HCT116 (cell line): ENCODE measurements around the gene PDE7B. TPM values are rescaled to one million over a fixed set of nuclear protein-coding genes. Genes with fewer than 3 reads are reported as not detected.

Experiments used
- ATAC-seq: fragments of 200-7000 bp; cut with Tn5 transposase; 2 replicates; pipeline ENCODE4 v1.9.1; 2020; ENCODE audit warnings: mild to moderate bottlenecking, moderate library complexity
- BruUV-seq: library from RNA; stranded (reverse); fragments of 400-500 nt; replicated peaks from 2 replicates; lab custom pipeline; 2021; lab: Mats Ljungman, UMichigan
- CTCF ChIA-PET: fragments of 300-600 bp; sonication (Branson Sonifier 250); formaldehyde crosslinking; loops from one replicate; lab custom pipeline; 2021; ENCODE audit warnings: antibody characterized with exemption; lab: Charles Lee
- POLR2A ChIA-PET: fragments of 300-600, 350-600 bp; sonication (Branson Sonifier 250); formaldehyde crosslinking; loops from one replicate; lab custom pipeline; 2021; ENCODE audit warnings: antibody characterized with exemption; lab: Charles Lee
- RAD21 ChIA-PET, 2 experiments: fragments of 300-600 bp; sonication (Branson Sonifier 250); formaldehyde crosslinking; loops; one replicate each; lab custom pipeline; 2023; ENCODE audit warnings: low total read pairs in 2 of 2; ENCODE audit not compliant: uncharacterized antibody in 2 of 2, unreplicated experiment in 2 of 2, low non-redundant PET in 1 of 2; lab: Charles Lee
- DNase-seq: peaks from one replicate; pipeline ENCODE4 v3.0.0-alpha.2; 2010; ENCODE audit warnings: low read depth, low spot score
- H2AFZ ChIP-seq: fragments of 200-600 bp; shearing (Covaris generic), sonication (generic); 2 replicates; pipeline ENCODE4 v1.6.1; 2017; ENCODE audit warnings: low read depth, mixed run types, mixed read lengths, antibody characterized with exemption, low read length; ENCODE audit not compliant: poor library complexity, severe bottlenecking
- H3K27ac ChIP-seq: 2 replicates; pipeline ENCODE4 v1.5.1; 2012; ENCODE audit warnings: low read depth, low read length
- H3K27me3 ChIP-seq: fragments of 200-600 bp; sonication (generic); 2 replicates; pipeline ENCODE4 v1.6.1; 2016; ENCODE audit warnings: mixed run types, low read length, mixed read lengths; ENCODE audit not compliant: insufficient read depth
- H3K36me3 ChIP-seq, 2 experiments: fragments of 200-500 bp in 1 of 2; fragments of 200-600 bp in 1 of 2; sonication (Bioruptor generic) in 1 of 2; sonication (generic) in 1 of 2; 2 replicates each; pipeline versions ENCODE4 v1.5.1 to v1.6.1; 2014 to 2016; ENCODE audit warnings: low read length in 2 of 2, inconsistent platforms in 1 of 2, mixed read lengths in 1 of 2, mixed run types in 1 of 2; ENCODE audit not compliant: insufficient read depth in 2 of 2, control insufficient read depth in 1 of 2
- H3K4me1 ChIP-seq, 2 experiments: fragments of 200-600 bp in 1 of 2; sonication (generic) in 1 of 2; 2 replicates each; pipeline versions ENCODE4 v1.5.1 to v1.6.1; 2012 to 2017; ENCODE audit warnings: low read length in 2 of 2, inconsistent platforms in 1 of 2, mild to moderate bottlenecking in 1 of 2, mixed read lengths in 1 of 2, mixed run types in 1 of 2, moderate library complexity in 1 of 2; ENCODE audit not compliant: insufficient read depth in 2 of 2, control insufficient read depth in 1 of 2
- H3K4me2 ChIP-seq: fragments of 200-600 bp; sonication (generic); 2 replicates; pipeline ENCODE4 v1.6.1; 2017; ENCODE audit warnings: mixed run types, low read length, mixed read lengths
- H3K4me3 ChIP-seq, 2 experiments: fragments of 200-600 bp in 1 of 2; sonication (generic) in 1 of 2; replicated peaks in 1 of 2; 2 replicates each; pipeline ENCODE4 v1.5.1; 2011 to 2016; ENCODE audit warnings: low read length in 2 of 2, control low read depth in 1 of 2, low read depth in 1 of 2, mild to moderate bottlenecking in 1 of 2, mixed read lengths in 1 of 2, mixed run types in 1 of 2
- H3K79me2 ChIP-seq: fragments of 200-600 bp; sonication (generic); 2 replicates; pipeline ENCODE4 v1.6.1; 2017; ENCODE audit warnings: mild to moderate bottlenecking, mixed run types, low read length, moderate library complexity, mixed read lengths; ENCODE audit not compliant: insufficient read depth
- H3K9ac ChIP-seq: fragments of 200-600 bp; sonication (generic); 2 replicates; pipeline ENCODE4 v1.6.1; 2016; ENCODE audit warnings: low read length, mixed read lengths
- H3K9me2 ChIP-seq: fragments of 200-600 bp; sonication (generic), shearing (Covaris generic); 2 replicates; pipeline ENCODE4 v1.6.1; 2017; ENCODE audit warnings: mixed run types, mild to moderate bottlenecking, moderate library complexity; ENCODE audit not compliant: insufficient read depth
- H3K9me3 ChIP-seq, 2 experiments: fragments of 200-500 bp in 1 of 2; fragments of 200-600 bp in 1 of 2; sonication (Bioruptor generic) in 1 of 2; sonication (generic) in 1 of 2; 2 replicates each; pipeline ENCODE4 v1.6.1; 2014 to 2017; ENCODE audit warnings: low read length in 2 of 2, mixed read lengths in 2 of 2, inconsistent platforms in 1 of 2, low read depth in 1 of 2, mild to moderate bottlenecking in 1 of 2, mixed run types in 1 of 2, moderate library complexity in 1 of 2; ENCODE audit not compliant: control insufficient read depth in 1 of 2, insufficient read depth in 1 of 2
- H4K20me1 ChIP-seq: fragments of 200-600 bp; sonication (generic), shearing (Covaris generic); 2 replicates; pipeline ENCODE4 v1.6.1; 2017; ENCODE audit warnings: mixed run types, mild to moderate bottlenecking, moderate library complexity; ENCODE audit not compliant: insufficient read depth
- ATF3 ChIP-seq: IDR thresholded peaks from 2 replicates; pipeline ENCODE4 v1.6.1; 2012
- CEBPB ChIP-seq: IDR thresholded peaks from 2 replicates; pipeline ENCODE4 v1.6.1; 2012; ENCODE audit warnings: low read depth
- EGR1 ChIP-seq: IDR thresholded peaks from 2 replicates; pipeline ENCODE4 v1.6.1; 2012; ENCODE audit warnings: low read depth
- JUND ChIP-seq: IDR thresholded peaks from 2 replicates; pipeline ENCODE4 v1.6.1; 2012
- POLR2A ChIP-seq: IDR thresholded peaks from 2 replicates; pipeline ENCODE4 v1.7.0; 2011; ENCODE audit warnings: borderline replicate concordance; ENCODE audit not compliant: insufficient read depth, insufficient read length; ENCODE audit errors: extremely low read depth
- POLR2AphosphoS5 ChIP-seq: IDR thresholded peaks from 2 replicates; pipeline ENCODE4 v1.6.1; 2011; ENCODE audit warnings: mild to moderate bottlenecking, low read depth, low read length, moderate library complexity
- REST ChIP-seq: IDR thresholded peaks from 2 replicates; pipeline ENCODE4 v1.6.1; 2012; ENCODE audit warnings: low read depth
- SIN3A ChIP-seq: IDR thresholded peaks from 2 replicates; pipeline ENCODE4 v1.6.1; 2012; ENCODE audit warnings: low read depth
- ZFX ChIP-seq: fragments of 450-650 bp; IDR thresholded peaks from 2 replicates; pipeline ENCODE4 v1.6.1; 2017
- intact Hi-C: fragments of 100-400 bp; cut with micrococcal nuclease; formaldehyde crosslinking; loops from 2 replicates; pipeline ENCODE4 v1.10.0; 2022
- total RNA-seq: library from RNA; stranded (reverse); gene quantifications from one replicate; pipeline ENCODE4 v1.2.1, GENCODE V29; 2021; ENCODE audit not compliant: unreplicated experiment

The PDE7B gene
- total RNA-seq, 1 experiment from 2014 or later: 0.61 TPM

DNA sequence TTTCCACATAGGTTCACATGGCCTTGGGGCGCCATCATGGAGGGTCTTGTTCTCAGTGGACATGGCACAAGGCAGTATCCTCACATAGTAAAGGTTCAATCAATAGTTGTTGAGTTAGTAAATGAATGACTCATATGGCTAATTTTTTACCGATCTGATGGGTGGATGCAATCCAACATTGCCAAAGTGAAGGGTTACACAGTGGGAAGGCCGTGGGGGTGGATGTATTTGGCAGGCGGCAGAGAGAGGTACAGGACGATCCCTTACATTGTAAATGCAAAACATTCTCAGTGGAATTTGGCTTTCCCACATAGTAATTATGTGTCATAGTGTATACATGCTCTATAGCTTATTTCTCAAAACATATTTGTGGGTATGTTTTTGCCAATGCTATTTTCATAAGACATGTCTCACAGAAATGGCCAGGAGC, 21.0 kb upstream of the PDE7B start:
- Histone ChIP-seq H3K9me2 (no peaks in the 10 kb centered on the region), H3K36me3 (no peaks in the 10 kb centered on the region), H3K79me2 (no peaks in the 10 kb centered on the region)
- POLR2A ChIA-PET: no interaction called here
- TF ChIP-seq EGR1 (no peak), JUND (no peak), POLR2AphosphoS5 (no peak), ZFX (no peak), SIN3A (no peak), POLR2A (no peak), REST (no peak), ATF3 (no peak), CEBPB (no peak)
- TF ChIP-seq, all 23 proteins: peak for 0
- Histone ChIP-seq H3K4me1 (no peaks in the 10 kb centered on the region), H3K27ac (no peak overlapping the region), H2AFZ (no peak overlapping the region), H3K9me3 (no peaks in the 10 kb centered on the region), H3K4me2 (no peak overlapping the region), H4K20me1 (no peaks in the 10 kb centered on the region), H3K4me3 (no peak overlapping the region), H3K27me3 (no peaks in the 10 kb centered on the region), H3K9ac (no peak overlapping the region)
- CTCF ChIA-PET: no interaction called here
- RAD21 ChIA-PET: no interaction called here
- intact Hi-C loops: no loop called here
- no peak for DNase-seq
- ATAC-seq: no peak
- BruUV-seq: no TSS peak
